ENCODE data around the gene DGKZ. TPM values are rescaled to one million over a fixed set of nuclear protein-coding genes. Genes with fewer than 3 reads are reported as not detected.

The DGKZ gene
- total and polyA plus RNA-seq, 10 of the 15 experiments (the other 5 are each of a cell fraction or from before 2014, with no cell fraction given) = 0.50 to 78.4 (median 39.5) TPM

DNA sequence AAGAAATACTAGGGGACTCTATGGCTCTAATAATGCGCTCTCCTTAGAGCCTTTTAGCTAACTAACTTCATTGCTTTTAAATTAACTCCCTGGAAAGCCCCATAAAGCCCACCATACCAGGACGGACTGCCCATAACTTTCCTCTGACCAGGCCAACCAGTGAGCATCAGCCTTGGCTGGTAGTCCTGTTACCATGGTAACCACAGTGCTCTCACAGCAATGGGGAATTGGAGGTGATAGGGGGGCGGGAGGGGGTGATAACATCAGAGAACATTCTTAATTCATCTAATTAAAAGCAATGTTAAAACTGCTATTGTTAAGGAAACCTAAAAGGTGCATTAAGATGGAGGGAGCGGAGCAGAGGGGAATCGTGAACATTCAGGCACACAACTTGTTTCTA is 71.5 kb downstream of the DGKZ start:
- FAIRE-seq (no peak), DNase-seq (ENCODE audit: low read depth, low spot score) (no peak), ATAC-seq (no peak)
- RAD21 ChIA-PET (ENCODE audit: unreplicated experiment) = interaction anchor here (0.5 kb wide), 1 partner anchor 59 kb away, joined by 4 read pairs; no protein-coding TSS in a partner anchor
- Histone ChIP-seq H3K9me3 (replicated peaks; ENCODE audit: control insufficient read depth, insufficient read depth, low read length) (no peaks in the 10 kb centered on the region), H3K9ac (ENCODE audit: control insufficient read depth, insufficient read depth, low read length) (no peak overlapping the region), H2AFZ (ENCODE audit: control insufficient read depth, low read depth, low read length) (no peak overlapping the region), H3K36me3 (ENCODE audit: control insufficient read depth in 2 of 2, insufficient read depth in 2 of 2, low read length in 1 of 2) (peaks cover 13 to 20% of the 10 kb centered on the region in 2 experiments), H3K4me2 (ENCODE audit: control insufficient read depth, insufficient read depth) (no peak overlapping the region), H4K20me1 (ENCODE audit: control insufficient read depth, insufficient read depth) (no peaks in the 10 kb centered on the region), H3K79me2 (ENCODE audit: control insufficient read depth, insufficient read depth, low read length) (no peaks in the 10 kb centered on the region), H3K27ac (ENCODE audit: control insufficient read depth, insufficient read depth) (no peak overlapping the region), H3K4me1 (ENCODE audit: control insufficient read depth, insufficient read depth, low read length) (no peaks in the 10 kb centered on the region), H3K4me3 (no peak overlapping the region), H3K27me3 (replicated peaks in 1 of 2; ENCODE audit: control insufficient read depth in 2 of 2, insufficient read depth in 2 of 2, low read length in 1 of 2) (no peaks in the 10 kb centered on the region)
- intact Hi-C loops (cut with micrococcal nuclease; ENCODE audit: unreplicated experiment) = no loop called here
- SMC1A ChIA-PET (ENCODE audit: uncharacterized antibody, unreplicated experiment) = interaction anchor here (0.5 to 1.3 kb wide), 4 partner anchors 10 to 71 kb away, joined by 3 to 4 read pairs (median 4); no protein-coding TSS in a partner anchor
- CTCF ChIA-PET = interaction anchor here (0.6 to 1.8 kb wide), 4 partner anchors 13 to 132 kb away, joined by 3 to 5 read pairs (median 3); no protein-coding TSS in a partner anchor
- TF ChIP-seq POLR2AphosphoS2 (IDR thresholded peaks at IDR 0.05; ENCODE audit: low read depth, low read length) = no peak
- no peak for TF ChIP-seq PRDM15 (CRISPR knock-in tag; IDR thresholded peaks at IDR 0.05)
- TF ChIP-seq, protein P1, sequence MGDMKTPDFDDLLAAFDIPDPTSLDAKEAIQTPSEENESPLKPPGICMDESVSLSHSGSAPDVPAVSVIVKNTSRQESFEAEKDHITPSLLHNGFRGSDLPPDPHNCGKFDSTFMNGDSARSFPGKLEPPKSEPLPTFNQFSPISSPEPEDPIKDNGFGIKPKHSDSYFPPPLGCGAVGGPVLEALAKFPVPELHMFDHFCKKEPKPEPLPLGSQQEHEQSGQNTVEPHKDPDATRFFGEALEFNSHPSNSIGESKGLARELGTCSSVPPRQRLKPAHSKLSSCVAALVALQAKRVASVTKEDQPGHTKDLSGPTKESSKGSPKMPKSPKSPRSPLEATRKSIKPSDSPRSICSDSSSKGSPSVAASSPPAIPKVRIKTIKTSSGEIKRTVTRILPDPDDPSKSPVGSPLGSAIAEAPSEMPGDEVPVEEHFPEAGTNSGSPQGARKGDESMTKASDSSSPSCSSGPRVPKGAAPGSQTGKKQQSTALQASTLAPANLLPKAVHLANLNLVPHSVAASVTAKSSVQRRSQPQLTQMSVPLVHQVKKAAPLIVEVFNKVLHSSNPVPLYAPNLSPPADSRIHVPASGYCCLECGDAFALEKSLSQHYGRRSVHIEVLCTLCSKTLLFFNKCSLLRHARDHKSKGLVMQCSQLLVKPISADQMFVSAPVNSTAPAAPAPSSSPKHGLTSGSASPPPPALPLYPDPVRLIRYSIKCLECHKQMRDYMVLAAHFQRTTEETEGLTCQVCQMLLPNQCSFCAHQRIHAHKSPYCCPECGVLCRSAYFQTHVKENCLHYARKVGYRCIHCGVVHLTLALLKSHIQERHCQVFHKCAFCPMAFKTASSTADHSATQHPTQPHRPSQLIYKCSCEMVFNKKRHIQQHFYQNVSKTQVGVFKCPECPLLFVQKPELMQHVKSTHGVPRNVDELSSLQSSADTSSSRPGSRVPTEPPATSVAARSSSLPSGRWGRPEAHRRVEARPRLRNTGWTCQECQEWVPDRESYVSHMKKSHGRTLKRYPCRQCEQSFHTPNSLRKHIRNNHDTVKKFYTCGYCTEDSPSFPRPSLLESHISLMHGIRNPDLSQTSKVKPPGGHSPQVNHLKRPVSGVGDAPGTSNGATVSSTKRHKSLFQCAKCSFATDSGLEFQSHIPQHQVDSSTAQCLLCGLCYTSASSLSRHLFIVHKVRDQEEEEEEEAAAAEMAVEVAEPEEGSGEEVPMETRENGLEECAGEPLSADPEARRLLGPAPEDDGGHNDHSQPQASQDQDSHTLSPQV (IDR thresholded peaks at IDR 0.05) = no peak
- TF ChIP-seq BMI1 (IDR thresholded peaks at IDR 0.05; ENCODE audit: borderline replicate concordance) = peak; percentile 68; the same call in 1 of the 2 replicates
- no TSS peak for BruUV-seq (replicated peaks)
- in situ Hi-C loops (cut with MboI) = no loop called here
- WGBS (ENCODE audit: insufficient coverage, insufficient replicate concordance, low lambda C conversion rate, missing lambda C conversion rate) = 94% methylated on average over 5 of the region's 5 CpGs
- POLR2A ChIA-PET = no interaction called here

Data from GM12878 (cell line).